SK-N-SH (cell line): Measurements from ENCODE around the gene ARMC9. TPM values are rescaled to one million over a fixed set of nuclear protein-coding genes. Genes with fewer than 3 reads are reported as not detected.

Experiments used
- CTCF ChIA-PET: fragments of 300-600, 350-600 bp; formaldehyde crosslinking; extraction: SDS; loops from one replicate; lab custom pipeline; 2021; lab: Yijun Ruan, JAX
- POLR2A ChIA-PET: fragments of 350-600 bp; sonication (Branson Sonifier 250); formaldehyde crosslinking; extraction: SDS; loops from one replicate; lab custom pipeline; 2020; ENCODE audit warnings: antibody characterized with exemption, inconsistent platforms; lab: Yijun Ruan, JAX
- DNase-seq: peaks from one replicate; pipeline ENCODE4 v3.0.0; 2012
- H2AFZ ChIP-seq: fragments of 200-600 bp; sonication (generic); 2 replicates; pipeline ENCODE4 v1.8.1; 2016; ENCODE audit warnings: antibody characterized with exemption, mild to moderate bottlenecking, low read depth
- H3F3A ChIP-seq: fragments of 200-600 bp; sonication (generic); replicated peaks from 2 replicates; pipeline ENCODE3; 2016; ENCODE audit warnings: antibody characterized with exemption, mild to moderate bottlenecking; ENCODE audit not compliant: insufficient read depth
- H3K27ac ChIP-seq, 2 experiments: fragments of 200-500 bp in 1 of 2; fragments of 200-600 bp in 1 of 2; sonication (Bioruptor generic) in 1 of 2; sonication (generic), shearing (Covaris generic) in 1 of 2; 2 replicates each; pipeline versions ENCODE4 v1.5.1 to v1.6.1; 2014 to 2016; ENCODE audit warnings: low read depth in 2 of 2, inconsistent platforms in 1 of 2, low read length in 1 of 2, mild to moderate bottlenecking in 1 of 2, mixed read lengths in 1 of 2
- H3K27me3 ChIP-seq: fragments of 200-600 bp; sonication (generic), shearing (Covaris generic); 2 replicates; pipeline ENCODE4 v1.6.1; 2016; ENCODE audit warnings: mixed run types; ENCODE audit not compliant: insufficient read depth
- H3K36me3 ChIP-seq, 2 experiments: fragments of 200-500 bp in 1 of 2; fragments of 200-600 bp in 1 of 2; sonication (Bioruptor generic) in 1 of 2; sonication (generic) in 1 of 2; replicated peaks in 1 of 2; 2 replicates each; pipeline versions ENCODE3 to v1.5.1; 2014 to 2016; ENCODE audit warnings: low read length in 1 of 2, mild to moderate bottlenecking in 1 of 2; ENCODE audit not compliant: insufficient read depth in 2 of 2, control insufficient read depth in 1 of 2
- H3K4me1 ChIP-seq, 2 experiments: fragments of 200-500 bp in 1 of 2; fragments of 200-600 bp in 1 of 2; sonication (Bioruptor generic) in 1 of 2; sonication (generic), shearing (Covaris generic) in 1 of 2; 2 replicates each; pipeline versions ENCODE4 v1.5.1 to v1.6.1; 2014 to 2016; ENCODE audit warnings: low read depth in 1 of 2, low read length in 1 of 2, mixed run types in 1 of 2; ENCODE audit not compliant: insufficient read depth in 2 of 2, control insufficient read depth in 1 of 2
- H3K4me2 ChIP-seq: fragments of 200-600 bp; sonication (generic), shearing (Covaris generic); 2 replicates; pipeline ENCODE4 v1.6.1; 2017; ENCODE audit warnings: mixed run types
- H3K4me3 ChIP-seq, 2 experiments: fragments of 200-500 bp in 1 of 2; fragments of 200-600 bp in 1 of 2; sonication (Bioruptor generic) in 1 of 2; sonication (generic), shearing (Covaris generic) in 1 of 2; 2 replicates each; pipeline versions ENCODE4 v1.5.1 to v1.8.1; 2014 to 2016; ENCODE audit warnings: low read depth in 2 of 2, inconsistent platforms in 1 of 2, low read length in 1 of 2, mild to moderate bottlenecking in 1 of 2, mixed read lengths in 1 of 2, moderate library complexity in 1 of 2
- H3K79me2 ChIP-seq: fragments of 200-600 bp; sonication (generic); 2 replicates; pipeline ENCODE4 v1.8.1; 2017; ENCODE audit warnings: mild to moderate bottlenecking; ENCODE audit not compliant: insufficient read depth
- H3K9ac ChIP-seq: fragments of 200-600 bp; sonication (generic); 2 replicates; pipeline ENCODE4 v1.6.1; 2017; ENCODE audit warnings: mixed run types
- H3K9me2 ChIP-seq: fragments of 200-600 bp; sonication (generic); 2 replicates; pipeline ENCODE4 v1.6.1; 2017; ENCODE audit warnings: mixed run types
- H3K9me3 ChIP-seq: fragments of 200-600 bp; sonication (generic); 2 replicates; pipeline ENCODE4 v1.6.1; 2017; ENCODE audit warnings: mixed run types, mild to moderate bottlenecking, moderate library complexity
- H4K20me1 ChIP-seq: fragments of 200-600 bp; sonication (generic); 2 replicates; pipeline ENCODE4 v1.6.1; 2017; ENCODE audit warnings: mild to moderate bottlenecking, mixed run types; ENCODE audit not compliant: insufficient read depth
- CHD2 ChIP-seq: fragments of 150-350 bp; IDR thresholded peaks from 2 replicates; pipeline ENCODE4 v1.6.1; 2018; ENCODE audit warnings: low read length; ENCODE audit not compliant: partially characterized antibody
- ELF1 ChIP-seq: IDR thresholded peaks from 2 replicates; pipeline ENCODE4 v1.4.0; 2012
- EP300 ChIP-seq, 2 experiments: IDR thresholded peaks; 2 replicates each; pipeline versions ENCODE4 v1.4.0 to v1.6.1; 2012; ENCODE audit warnings: borderline replicate concordance in 1 of 2, low read depth in 1 of 2, low read length in 1 of 2
- FOXJ3 ChIP-seq: sonication (generic); formaldehyde crosslinking; IDR thresholded peaks from 2 replicates; pipeline ENCODE4 v1.5.1; 2020; ENCODE audit warnings: mild to moderate bottlenecking, missing genetic modification reagents
- FOXM1 ChIP-seq: IDR thresholded peaks from 2 replicates; pipeline ENCODE4 v1.4.0; 2012; ENCODE audit warnings: low read depth, mild to moderate bottlenecking
- GABPA ChIP-seq: IDR thresholded peaks from 2 replicates; pipeline ENCODE4 v1.4.0; 2012; ENCODE audit warnings: low read depth, mild to moderate bottlenecking
- NFIC ChIP-seq: IDR thresholded peaks from 2 replicates; pipeline ENCODE4 v1.4.0; 2012; ENCODE audit warnings: borderline replicate concordance
- NRF1 ChIP-seq: IDR thresholded peaks from 2 replicates; pipeline ENCODE4 v1.6.1; 2012; ENCODE audit warnings: low read depth, mild to moderate bottlenecking, low read length
- RCOR1 ChIP-seq: fragments of 150-350 bp; IDR thresholded peaks from 2 replicates; pipeline ENCODE4 v1.6.1; 2017; ENCODE audit warnings: antibody characterized with exemption, low read length
- REST ChIP-seq: IDR thresholded peaks from 2 replicates; pipeline ENCODE4 v1.6.1; 2012; ENCODE audit warnings: mild to moderate bottlenecking, low read depth, low read length, moderate library complexity
- SMC3 ChIP-seq: IDR thresholded peaks from 2 replicates; pipeline ENCODE4 v1.6.1; 2012; ENCODE audit warnings: low read depth, low read length, improper control_type of control experiment
- TEAD4 ChIP-seq: IDR thresholded peaks from 2 replicates; pipeline ENCODE4 v1.4.0; 2012; ENCODE audit warnings: mild to moderate bottlenecking, borderline replicate concordance; ENCODE audit not compliant: insufficient read depth
- WGBS: methylation state at CpG from one replicate; pipeline ENCODE4 v1.1.6; 2017; ENCODE audit warnings: low lambda C conversion rate; 5-methylcytosine and 5-hydroxymethylcytosine counted together
- polyA plus RNA-seq, 3 experiments: library from polyadenylated mRNA; depleted of rRNA; stranded (reverse); fragments of >200 nt; gene quantifications; 2 replicates each; pipeline ENCODE4 v1.2.3, GENCODE V29; 2012

The ARMC9 gene
- polyA plus RNA-seq, 1 of the 3 experiments (the other 2 are of a cell fraction) = 25.3 TPM

- POLR2A ChIA-PET = no interaction called here
- Histone ChIP-seq H3F3A (no peaks in the 10 kb centered on the region), H3K9me2 (no peaks in the 10 kb centered on the region)
These were observed 64.8 kb downstream of the ARMC9 start for GRCh38 chr2:231263118-231263831.

More at GRCh38 chr2:231263118-231263831, 64.8 kb downstream of the ARMC9 start:
- TF ChIP-seq GABPA (no peak), CHD2 (no peak), REST (no peak), NRF1 (no peak), TEAD4 (no peak), NFIC (no peak), EP300 (IDR thresholded peaks at IDR 0.05; ENCODE audit: borderline replicate concordance in 1 of 2, low read depth in 1 of 2, low read length in 1 of 2) (no peak), RCOR1 (no peak), SMC3 (no peak), FOXJ3 (CRISPR knock-in tag) (no peak), ELF1 (no peak), FOXM1 (no peak)
- 87% methylated on average over 10 of the region's 10 CpGs for WGBS
- Histone ChIP-seq H3K9me3 (no peaks in the 10 kb centered on the region), H2AFZ (no peak overlapping the region), H3K27ac (no peak overlapping the region), H3K79me2 (no peaks in the 10 kb centered on the region), H3K36me3 (peaks cover 32 to 45% of the 10 kb centered on the region in 2 experiments), H3K9ac (no peak overlapping the region), H3K27me3 (no peaks in the 10 kb centered on the region), H3K4me2 (no peak overlapping the region), H4K20me1 (no peaks in the 10 kb centered on the region), H3K4me1 (no peaks in the 10 kb centered on the region), H3K4me3 (no peak overlapping the region)
- CTCF ChIA-PET = interaction anchor here (1.8 to 4.1 kb wide), 3 partner anchors 33 to 149 kb away, joined by 5 to 20 read pairs (median 6); no protein-coding TSS in a partner anchor
- no peak for DNase-seq
